Measurements from ENCODE around the gene DPP7.

The DPP7 gene

DNA sequence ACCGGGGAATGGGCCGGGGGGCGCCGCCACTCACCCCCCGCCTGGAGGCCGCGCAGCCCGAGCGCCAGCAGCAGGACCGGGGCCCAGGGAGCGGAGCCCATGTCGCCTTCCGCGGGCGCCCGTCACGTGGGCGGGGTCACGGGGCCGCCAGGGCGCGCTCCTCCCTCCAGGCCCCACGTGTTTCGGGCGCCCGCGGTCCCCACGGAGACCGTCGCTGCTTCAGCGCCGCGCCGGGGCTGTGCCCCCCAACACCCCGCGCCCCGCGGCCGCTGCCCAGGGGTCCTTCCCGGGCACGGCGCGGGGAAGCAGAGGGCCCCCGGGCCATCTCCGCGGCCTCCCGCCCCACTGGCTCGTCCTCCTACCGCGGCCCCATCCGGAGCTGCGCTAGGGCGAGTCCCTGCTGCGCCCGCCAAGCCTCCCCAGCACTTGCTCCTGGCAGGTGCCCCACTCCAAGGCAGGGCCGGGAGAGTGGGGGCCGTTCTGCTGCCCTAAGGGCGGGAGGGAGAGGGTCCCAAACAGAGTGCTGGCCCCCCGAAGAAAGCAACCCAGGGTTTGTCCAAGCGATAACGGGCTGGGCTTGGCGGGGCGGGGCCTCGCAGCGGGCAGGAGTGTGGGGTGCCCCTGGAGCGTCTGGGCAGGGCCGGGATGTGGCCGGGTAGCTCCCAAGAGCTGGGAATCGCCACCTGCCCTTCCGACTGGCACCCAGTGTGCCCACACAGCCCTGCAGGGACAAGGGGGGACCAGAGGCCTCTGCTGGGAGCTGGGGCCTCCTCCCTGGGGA, at the start of gene DPP7:
Gene DPP7 (minus strand): TSS at position 121 of the 781 bp plus-strand sequence. CDS start 20 bp downstream, at position 101.
- ATAC-seq, result peak; percentile 92
- H3K27ac Mint-ChIP-seq, result peak within 1 kb of the TSS; percentile 30
- no peaks in the 10 kb centered on the region for H3K9me3 Mint-ChIP-seq
- H3K36me3 Mint-ChIP-seq, result peaks cover 13% of the 10 kb centered on the region
- no peaks in the 10 kb centered on the region for H3K27me3 Mint-ChIP-seq
- H3K4me1 Mint-ChIP-seq, result peaks cover 23% of the 10 kb centered on the region
- peak within 1 kb of the TSS; percentile 78 for H3K4me3 Mint-ChIP-seq

DNA sequence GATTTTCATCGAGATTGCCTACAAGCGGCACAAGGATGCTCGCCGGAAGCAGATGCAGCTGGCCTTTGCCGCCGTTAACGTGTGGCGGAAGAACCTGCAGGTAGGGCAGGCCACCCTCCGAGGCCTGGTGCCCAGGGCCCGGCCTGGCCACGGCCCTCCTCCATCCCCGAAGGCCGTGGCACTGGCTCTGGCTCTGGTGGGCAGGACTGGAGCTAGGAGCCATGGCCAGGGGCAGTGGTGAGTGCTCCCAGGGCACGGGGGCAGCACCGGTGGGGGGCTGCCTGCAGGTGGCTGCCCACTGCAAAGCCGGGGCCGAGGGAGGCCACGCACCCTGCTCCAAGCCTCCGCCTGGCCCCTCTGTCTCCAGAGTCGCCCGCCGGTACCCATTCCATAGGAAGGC, 49.3 kb upstream of the DPP7 start:
- H3K27me3 Mint-ChIP-seq, result peaks cover 74% of the 10 kb centered on the region
- no peak overlapping the region for H3K4me3 Mint-ChIP-seq
- no peak for ATAC-seq
- H3K9me3 Mint-ChIP-seq, result no peaks in the 10 kb centered on the region
- H3K4me1 Mint-ChIP-seq, result peaks cover 17% of the 10 kb centered on the region
- H3K27ac Mint-ChIP-seq, result no peak overlapping the region
- no peaks in the 10 kb centered on the region for H3K36me3 Mint-ChIP-seq

DNA sequence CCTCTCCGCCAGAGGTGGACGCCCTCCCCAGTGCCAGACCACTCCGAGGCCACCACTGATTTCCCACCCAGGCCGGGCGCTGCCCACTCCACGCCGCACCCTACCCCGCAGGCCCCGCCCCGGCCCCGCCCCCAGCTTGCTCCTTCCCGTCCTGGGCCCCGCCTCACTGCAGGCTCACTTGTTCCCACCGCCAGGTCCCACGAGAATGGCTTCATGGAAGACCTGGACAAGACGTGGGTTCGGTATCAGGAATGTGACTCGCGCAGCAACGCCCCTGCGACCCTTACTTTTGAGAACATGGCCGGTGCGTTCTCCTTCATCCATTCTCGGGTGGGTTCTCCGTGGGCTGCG, 48.8 kb upstream of the DPP7 start:
- no peak overlapping the region for H3K4me3 Mint-ChIP-seq
- no peaks in the 10 kb centered on the region for H3K9me3 Mint-ChIP-seq
- no peak overlapping the region for H3K27ac Mint-ChIP-seq
- no peak for ATAC-seq
- peaks cover 22% of the 10 kb centered on the region for H3K4me1 Mint-ChIP-seq
- peaks cover 75% of the 10 kb centered on the region for H3K27me3 Mint-ChIP-seq
- H3K36me3 Mint-ChIP-seq, result no peaks in the 10 kb centered on the region

DNA sequence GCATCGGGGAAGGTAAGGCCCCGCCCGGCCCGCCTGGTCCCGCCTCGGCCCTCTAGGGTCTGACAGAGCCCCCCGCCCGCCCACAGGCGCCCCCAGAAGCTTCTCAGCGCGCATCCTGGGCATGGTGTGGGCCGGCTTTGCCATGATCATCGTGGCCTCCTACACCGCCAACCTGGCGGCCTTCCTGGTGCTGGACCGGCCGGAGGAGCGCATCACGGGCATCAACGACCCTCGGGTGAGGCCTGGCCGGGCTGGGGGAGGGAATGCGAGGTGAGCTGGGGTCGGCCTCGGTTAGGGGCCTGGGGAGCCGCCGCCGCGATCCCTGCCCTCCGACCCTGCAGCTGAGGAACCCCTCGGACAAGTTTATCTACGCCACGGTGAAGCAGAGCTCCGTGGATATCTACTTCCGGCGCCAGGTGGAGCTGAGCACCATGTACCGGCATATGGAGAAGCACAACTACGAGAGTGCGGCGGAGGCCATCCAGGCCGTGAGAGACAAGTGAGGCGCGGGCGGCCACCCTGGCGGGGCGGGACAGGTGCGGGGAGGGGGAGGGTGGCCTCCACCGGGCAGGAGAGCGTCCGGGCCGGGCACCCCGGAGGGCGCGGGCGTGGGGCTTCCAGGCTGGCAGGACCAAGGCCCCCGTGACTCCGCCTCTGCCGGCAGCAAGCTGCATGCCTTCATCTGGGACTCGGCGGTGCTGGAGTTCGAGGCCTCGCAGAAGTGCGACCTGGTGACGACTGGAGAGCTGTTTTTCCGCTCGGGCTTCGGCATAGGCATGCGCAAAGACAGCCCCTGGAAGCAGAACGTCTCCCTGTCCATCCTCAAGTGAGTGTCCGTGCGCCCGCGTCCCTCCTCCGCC, 48.2 kb upstream of the DPP7 start:
- H3K36me3 Mint-ChIP-seq, result no peaks in the 10 kb centered on the region
- no peak overlapping the region for H3K4me3 Mint-ChIP-seq
- ATAC-seq, result no peak
- peaks cover 81% of the 10 kb centered on the region for H3K27me3 Mint-ChIP-seq
- H3K4me1 Mint-ChIP-seq, result peaks cover 28% of the 10 kb centered on the region
- H3K27ac Mint-ChIP-seq, result no peak overlapping the region
- H3K9me3 Mint-ChIP-seq, result no peaks in the 10 kb centered on the region

DNA sequence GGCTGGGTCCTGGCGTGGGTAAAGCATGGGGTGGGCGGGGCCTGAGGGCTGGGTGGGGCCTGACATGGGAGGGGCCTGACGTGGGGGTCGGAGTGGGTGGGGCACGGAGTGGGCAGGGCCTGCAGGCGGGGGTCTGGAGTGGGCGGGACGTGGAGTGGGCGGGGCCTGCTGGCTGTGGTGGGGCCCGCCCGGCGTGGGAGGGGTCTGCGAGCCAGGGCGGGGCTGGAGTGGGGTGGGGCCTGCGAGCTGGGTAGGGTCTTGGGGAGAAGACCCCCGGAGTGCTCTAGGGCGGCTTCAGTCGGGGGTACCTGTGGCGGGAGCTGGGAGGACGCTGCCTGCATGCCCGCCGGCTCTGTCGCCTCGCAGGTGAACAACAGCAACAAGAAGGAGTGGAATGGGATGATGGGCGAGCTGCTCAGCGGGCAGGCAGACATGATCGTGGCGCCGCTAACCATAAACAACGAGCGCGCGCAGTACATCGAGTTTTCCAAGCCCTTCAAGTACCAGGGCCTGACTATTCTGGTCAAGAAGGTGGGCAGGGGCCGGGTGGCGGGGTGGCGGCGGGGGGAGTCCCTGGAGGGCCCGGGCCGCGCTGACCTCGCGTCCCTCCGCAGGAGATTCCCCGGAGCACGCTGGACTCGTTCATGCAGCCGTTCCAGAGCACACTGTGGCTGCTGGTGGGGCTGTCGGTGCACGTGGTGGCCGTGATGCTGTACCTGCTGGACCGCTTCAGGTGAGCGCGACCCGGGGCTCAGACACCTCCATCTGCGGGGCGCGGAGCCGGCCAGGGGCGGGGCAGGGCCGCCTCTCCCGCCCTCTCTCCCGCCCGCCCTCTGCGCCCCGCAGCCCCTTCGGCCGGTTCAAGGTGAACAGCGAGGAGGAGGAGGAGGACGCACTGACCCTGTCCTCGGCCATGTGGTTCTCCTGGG, 47.3 kb upstream of the DPP7 start:
- Mint-ChIP-seq H3K27ac (no peak overlapping the region), H3K27me3 (peaks cover 88% of the 10 kb centered on the region), H3K9me3 (no peaks in the 10 kb centered on the region), H3K4me1 (peaks cover 29% of the 10 kb centered on the region), H3K36me3 (no peaks in the 10 kb centered on the region), H3K4me3 (no peak overlapping the region)
- ATAC-seq, result peak; percentile 25

DNA sequence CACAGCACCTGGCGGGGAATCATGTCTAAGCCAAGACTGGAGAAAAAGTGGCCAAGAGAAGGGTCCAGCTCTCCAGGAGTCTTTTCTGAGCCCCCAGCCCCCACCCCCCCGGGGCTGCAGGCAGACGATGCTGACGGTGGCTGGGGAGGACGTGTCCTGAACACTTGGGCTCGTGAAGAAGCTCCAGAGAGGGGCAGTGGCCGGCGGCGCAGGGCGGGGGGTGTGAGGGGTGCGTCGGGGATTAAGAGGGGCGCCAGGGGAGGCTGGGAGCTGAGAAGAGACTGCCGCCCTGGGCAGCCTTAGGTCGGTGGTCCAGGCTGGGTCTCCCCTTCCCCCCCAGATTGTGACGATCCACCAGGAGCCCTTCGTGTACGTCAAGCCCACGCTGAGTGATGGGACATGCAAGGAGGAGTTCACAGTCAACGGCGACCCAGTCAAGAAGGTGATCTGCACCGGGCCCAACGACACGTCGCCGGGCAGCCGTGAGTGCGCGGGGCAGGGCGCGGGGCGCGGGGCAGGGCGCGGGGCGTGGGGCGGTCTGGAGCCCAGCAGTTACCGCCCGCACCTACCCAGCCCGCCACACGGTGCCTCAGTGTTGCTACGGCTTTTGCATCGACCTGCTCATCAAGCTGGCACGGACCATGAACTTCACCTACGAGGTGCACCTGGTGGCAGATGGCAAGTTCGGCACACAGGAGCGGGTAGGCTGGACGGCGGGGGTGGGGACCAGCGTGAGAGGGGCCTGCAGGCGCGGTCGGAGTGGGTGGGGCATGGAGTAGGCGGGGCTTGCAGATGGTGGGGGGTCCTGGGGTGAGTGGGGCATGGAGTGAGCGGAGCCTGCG, 46.4 kb upstream of the DPP7 start:
- Mint-ChIP-seq H3K4me3 (no peak overlapping the region), H3K27ac (no peak overlapping the region), H3K27me3 (peaks cover 88% of the 10 kb centered on the region), H3K9me3 (no peaks in the 10 kb centered on the region), H3K4me1 (peaks cover 28% of the 10 kb centered on the region), H3K36me3 (no peaks in the 10 kb centered on the region)
- ATAC-seq, result peak; percentile 4

DNA sequence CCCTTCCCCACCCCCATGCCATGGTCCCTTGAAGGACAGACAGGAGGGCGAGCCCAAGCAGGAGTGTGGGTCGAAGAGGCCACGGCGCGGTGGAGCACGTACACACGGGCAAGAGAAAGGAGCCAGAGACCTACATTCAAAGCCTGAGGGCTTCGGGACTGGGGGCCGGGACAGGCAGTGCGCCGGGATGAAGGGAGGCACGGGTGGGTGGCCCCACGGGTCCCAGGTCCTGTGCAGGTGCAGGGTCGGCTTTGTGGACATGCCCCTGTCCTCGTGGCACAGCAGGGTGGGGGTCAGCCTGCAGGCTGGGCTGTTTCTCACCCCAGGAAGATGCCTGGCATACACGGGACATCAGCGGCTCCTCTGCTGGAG, 45.5 kb upstream of the DPP7 start:
- no peak for ATAC-seq
- Mint-ChIP-seq H3K4me3 (no peak overlapping the region), H3K9me3 (no peaks in the 10 kb centered on the region), H3K27me3 (peaks cover 84% of the 10 kb centered on the region), H3K36me3 (no peaks in the 10 kb centered on the region), H3K27ac (no peak overlapping the region), H3K4me1 (peaks cover 28% of the 10 kb centered on the region)

DNA sequence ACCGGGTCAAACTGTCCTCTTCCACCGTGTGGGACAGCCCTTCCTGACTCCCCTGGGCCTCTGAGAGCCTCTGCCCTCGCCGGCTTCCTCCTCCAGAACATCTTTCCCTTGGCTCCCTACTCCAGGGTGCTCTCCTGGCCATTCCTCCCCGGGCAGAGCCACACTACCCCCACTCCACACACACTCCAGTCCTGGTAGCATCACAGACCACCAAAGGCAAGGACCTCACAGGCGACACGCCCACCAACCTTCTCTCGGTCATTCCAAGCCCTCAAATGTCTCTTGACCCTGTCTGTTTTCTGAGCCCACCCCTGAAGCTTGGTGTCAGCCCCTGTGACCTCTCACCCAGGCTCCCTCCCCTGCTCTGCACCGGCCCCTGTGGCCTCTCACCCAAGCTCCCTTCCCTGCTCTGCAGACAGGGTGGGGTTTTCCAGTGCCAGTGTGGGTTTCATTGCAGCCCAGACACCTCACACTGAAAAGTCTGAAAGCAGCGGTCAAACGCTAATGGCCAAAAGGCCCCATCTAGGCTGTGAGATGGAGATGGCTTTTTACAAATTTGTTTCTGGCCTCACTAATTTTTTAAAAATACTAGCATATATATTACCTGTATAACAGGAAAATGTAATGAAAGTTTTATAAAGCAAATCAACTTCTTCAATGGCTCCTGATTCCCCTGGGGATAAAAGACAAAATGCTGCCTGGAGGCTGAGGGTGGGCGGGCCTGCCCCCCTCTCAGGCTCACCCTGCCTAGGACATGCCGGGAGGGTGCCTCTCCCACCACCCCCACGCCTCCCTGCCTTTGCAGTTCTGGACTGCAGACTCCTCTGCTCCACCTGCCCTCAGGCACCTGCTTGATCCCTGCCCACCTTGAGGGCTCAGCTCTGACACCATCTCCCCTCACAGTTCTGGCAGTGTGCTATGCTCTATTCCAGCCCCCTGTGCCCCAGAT, 44.8 kb upstream of the DPP7 start:
- Mint-ChIP-seq H3K27ac (no peak overlapping the region), H3K4me3 (no peak overlapping the region), H3K9me3 (no peaks in the 10 kb centered on the region), H3K4me1 (peaks cover 28% of the 10 kb centered on the region), H3K27me3 (peaks cover 77% of the 10 kb centered on the region), H3K36me3 (no peaks in the 10 kb centered on the region)
- no peak for ATAC-seq

DNA sequence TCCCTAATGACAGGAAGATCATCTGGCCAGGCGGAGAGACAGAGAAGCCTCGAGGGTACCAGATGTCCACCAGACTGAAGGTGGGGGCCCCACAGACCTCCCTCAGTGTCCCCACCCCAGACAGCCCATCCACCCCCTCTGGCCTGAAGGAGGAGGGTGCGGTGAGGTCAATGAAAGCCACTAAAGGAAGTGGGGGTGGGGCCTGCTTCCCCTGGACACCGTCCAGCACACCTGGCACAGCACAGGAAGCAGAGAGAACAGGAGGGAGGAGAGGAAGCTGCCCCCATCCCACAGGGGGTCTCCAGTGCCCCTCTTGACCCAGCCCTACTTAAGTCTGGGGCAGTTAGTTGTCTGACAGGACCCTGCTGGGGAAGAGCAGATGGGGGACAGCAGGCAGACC, 44.1 kb upstream of the DPP7 start:
- Mint-ChIP-seq H3K9me3 (no peaks in the 10 kb centered on the region), H3K36me3 (no peaks in the 10 kb centered on the region), H3K4me3 (no peak overlapping the region), H3K27me3 (peaks cover 71% of the 10 kb centered on the region), H3K27ac (no peak overlapping the region), H3K4me1 (peaks cover 28% of the 10 kb centered on the region)
- ATAC-seq, result no peak

DNA sequence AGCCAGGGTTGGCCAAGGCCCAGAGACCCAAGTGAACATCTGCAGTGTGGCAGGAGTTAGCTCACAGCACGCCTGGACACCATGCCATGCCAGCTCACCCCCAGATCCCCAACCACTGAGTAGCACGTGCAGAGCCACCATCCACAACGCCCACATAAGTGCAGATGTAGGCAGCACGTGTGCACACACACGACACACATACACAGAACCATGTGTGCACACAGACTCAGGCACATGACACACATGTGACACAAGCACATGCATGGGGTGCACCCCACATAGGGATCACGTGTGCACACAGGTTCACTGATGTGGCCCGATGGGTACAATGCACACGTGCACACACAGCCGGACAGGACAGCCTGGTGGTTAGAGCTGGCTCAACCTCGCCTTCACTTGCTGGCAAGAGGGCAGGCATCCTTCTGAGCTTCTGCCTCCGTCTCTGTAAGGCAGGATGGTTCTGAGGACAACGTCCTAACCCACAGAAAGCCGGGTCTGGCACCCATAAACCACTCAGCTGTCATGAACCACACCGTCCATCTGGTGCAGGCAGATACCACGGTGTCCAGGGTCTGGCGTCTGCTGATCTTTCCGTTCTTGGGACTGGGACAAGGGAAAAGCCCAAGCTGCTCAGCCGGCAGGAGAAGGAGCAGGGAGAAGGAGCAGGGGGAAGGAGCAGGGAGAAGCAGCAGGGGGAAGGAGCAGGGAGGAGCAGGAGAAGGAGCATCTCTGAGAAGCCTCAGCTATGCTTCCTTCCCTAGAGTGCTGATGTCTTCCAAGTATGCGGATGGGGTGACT, 43.3 kb upstream of the DPP7 start:
- peaks cover 63% of the 10 kb centered on the region for H3K27me3 Mint-ChIP-seq
- H3K4me1 Mint-ChIP-seq, result peaks cover 28% of the 10 kb centered on the region
- no peaks in the 10 kb centered on the region for H3K9me3 Mint-ChIP-seq
- no peaks in the 10 kb centered on the region for H3K36me3 Mint-ChIP-seq
- no peak overlapping the region for H3K27ac Mint-ChIP-seq
- ATAC-seq, result no peak
- no peak overlapping the region for H3K4me3 Mint-ChIP-seq

DNA sequence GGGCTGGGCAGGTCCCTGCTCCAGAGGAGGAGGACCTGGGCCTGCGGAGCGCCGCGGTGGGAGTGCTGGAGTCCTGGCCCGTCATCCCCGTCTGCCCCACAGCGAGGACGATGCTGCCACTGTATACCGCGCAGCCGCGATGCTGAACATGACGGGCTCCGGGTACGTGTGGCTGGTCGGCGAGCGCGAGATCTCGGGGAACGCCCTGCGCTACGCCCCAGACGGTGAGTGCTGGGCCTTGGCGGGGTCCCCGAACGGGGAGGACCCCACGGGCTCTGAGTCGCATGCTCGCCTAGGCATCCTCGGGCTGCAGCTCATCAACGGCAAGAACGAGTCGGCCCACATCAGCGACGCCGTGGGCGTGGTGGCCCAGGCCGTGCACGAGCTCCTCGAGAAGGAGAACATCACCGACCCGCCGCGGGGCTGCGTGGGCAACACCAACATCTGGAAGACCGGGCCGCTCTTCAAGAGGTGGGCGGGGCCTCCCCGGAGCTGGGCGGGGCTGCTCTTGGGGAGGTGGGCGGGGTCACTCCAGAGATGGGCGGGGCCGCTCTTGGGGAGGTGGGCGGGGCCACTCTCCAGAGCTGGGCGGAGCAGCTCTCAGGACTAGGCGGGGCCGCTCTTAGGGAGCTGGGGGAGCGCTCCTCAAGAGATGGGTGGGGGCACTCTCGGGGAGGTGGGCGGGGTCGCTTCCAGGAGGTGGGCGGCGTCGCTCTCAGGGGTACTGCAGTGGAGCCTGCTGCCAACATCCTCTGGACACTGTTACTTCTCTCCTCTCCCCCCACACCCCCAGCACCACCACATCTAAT, 42.2 kb upstream of the DPP7 start:
- Mint-ChIP-seq H3K4me1 (peaks cover 28% of the 10 kb centered on the region), H3K27ac (no peak overlapping the region), H3K4me3 (peak overlapping the region; percentile 58), H3K9me3 (no peaks in the 10 kb centered on the region), H3K36me3 (no peaks in the 10 kb centered on the region), H3K27me3 (peaks cover 59% of the 10 kb centered on the region)
- peak; percentile 61 for ATAC-seq

DNA sequence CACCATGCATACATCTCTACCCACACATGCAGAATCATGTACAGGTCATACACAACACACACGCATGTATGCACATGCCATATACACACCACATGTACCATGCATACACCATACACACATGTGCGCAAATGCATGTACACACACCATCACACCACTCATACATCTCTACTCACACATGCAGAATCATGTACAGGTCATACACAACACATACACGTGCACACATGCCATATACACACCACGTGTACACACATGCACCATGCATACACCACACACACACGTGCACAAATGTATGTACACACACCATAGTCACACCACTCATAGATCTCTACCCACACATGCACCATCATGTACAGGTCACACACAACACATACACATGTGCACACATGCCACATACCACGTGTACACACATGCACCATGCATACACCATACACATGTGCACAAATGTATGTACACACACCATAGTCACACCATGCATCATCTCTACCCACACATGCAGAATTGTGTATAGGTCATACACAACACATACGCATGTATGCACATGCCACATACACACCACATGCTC, 38.4 kb upstream of the DPP7 start:
- Mint-ChIP-seq H3K27me3 (peaks cover 36% of the 10 kb centered on the region), H3K4me3 (no peak overlapping the region), H3K9me3 (no peaks in the 10 kb centered on the region), H3K36me3 (no peaks in the 10 kb centered on the region), H3K4me1 (peaks cover 22% of the 10 kb centered on the region), H3K27ac (no peak overlapping the region)
- no peak for ATAC-seq

Measured in stimulated activated memory B cell treated with anti-CD40 and anti-IgM and Interleukin-4, amounts not matched to agents 10 μg/mL and 1 μg/mL and 100 μg/mL, for 72 hours (primary cell).